ENCODE data around the gene NAALAD2. TPM values are rescaled to one million over a fixed set of nuclear protein-coding genes. Genes with fewer than 3 reads are reported as not detected.
"Not testable (repeated sequence)": the region's sequence is repeated elsewhere in the genome, so short reads cannot be mapped to it uniquely, and the experiment has no call there.

Gene NAALAD2
- total RNA-seq, 3 donors from 2014 or later = 0.73 to 1.2 (median 0.92) TPM

- Histone ChIP-seq H3K9me3 (no peaks in the 10 kb centered on the region), H3K4me1 (ENCODE audit: low read depth) (peaks cover 9% of the 10 kb centered on the region), H3K4me3 (no peak overlapping the region), H3K36me3 (ENCODE audit: low read depth) (no peaks in the 10 kb centered on the region)
- TF ChIP-seq CTCF (IDR thresholded peaks at IDR 0.05) = no peak
- no peak for DNase-seq
- intact Hi-C loops (cut with DNase I, micrococcal nuclease) = no loop called here
- ATAC-seq = no peak
Measured at GRCh38 chr11:90235526-90235925, 101.1 kb downstream of the NAALAD2 start.

- DNase-seq (no peak), ATAC-seq (no peak)
- intact Hi-C loops (cut with DNase I, micrococcal nuclease) = no loop called here
- TF ChIP-seq CTCF (IDR thresholded peaks at IDR 0.05) = no peak
- H3K4me3 ChIP-seq = no peak overlapping the region
- H3K36me3 ChIP-seq (ENCODE audit: low read depth) = no peaks in the 10 kb centered on the region
- peaks cover 9% of the 10 kb centered on the region for H3K4me1 ChIP-seq (ENCODE audit: low read depth)
- no peaks in the 10 kb centered on the region for H3K9me3 ChIP-seq
Measured at GRCh38 chr11:90237004-90237403, 102.5 kb downstream of the NAALAD2 start.

GRCh38 chr11:90239967-90240636, 105.6 kb downstream of the NAALAD2 start:
- ATAC-seq; H3K4me3 ChIP-seq; DNase-seq; H3K9me3 ChIP-seq; H3K36me3 ChIP-seq (ENCODE audit: low read depth); intact Hi-C loops (cut with DNase I, micrococcal nuclease); H3K4me1 ChIP-seq (ENCODE audit: low read depth): not testable (repeated sequence)

GRCh38 chr11:90241414-90241813, 107.0 kb downstream of the NAALAD2 start:
- Histone ChIP-seq H3K4me1 (ENCODE audit: low read depth) (no peaks in the 10 kb centered on the region), H3K36me3 (ENCODE audit: low read depth) (no peaks in the 10 kb centered on the region), H3K4me3 (no peak overlapping the region), H3K9me3 (no peaks in the 10 kb centered on the region)
- TF ChIP-seq CTCF (IDR thresholded peaks at IDR 0.05) = no peak
- ATAC-seq (no peak), DNase-seq (no peak)
- intact Hi-C loops (cut with DNase I, micrococcal nuclease) = no loop called here

Other genes starting within 250 kb of the NAALAD2 start
- not detected for gene TRIM49D1, start 212.4 kb upstream of the NAALAD2 start, total RNA-seq
- not detected for gene TRIM49D2, start 210.6 kb upstream of the NAALAD2 start, total RNA-seq
- not detected for gene TRIM64, start 168.6 kb upstream of the NAALAD2 start, total RNA-seq
- not detected for gene TRIM49C, start 103.6 kb upstream of the NAALAD2 start, total RNA-seq
- gene UBTFL1, start 48.7 kb upstream of the NAALAD2 start, total RNA-seq = not detected
- gene CHORDC1, start 88.4 kb downstream of the NAALAD2 start, total RNA-seq = 10 to 100 TPM; 18.1 to 37.6 (median 20.7) TPM